HG03571 (cell line): ENCODE measurements around the gene AGPAT1.

Source experiments
- ATAC-seq: cut with Tn5 transposase; IDR thresholded peaks from one replicate; pipeline ENCODE4 v1.9.1; 2021; ENCODE audit not compliant: unreplicated experiment

AGPAT1 gene

DNA sequence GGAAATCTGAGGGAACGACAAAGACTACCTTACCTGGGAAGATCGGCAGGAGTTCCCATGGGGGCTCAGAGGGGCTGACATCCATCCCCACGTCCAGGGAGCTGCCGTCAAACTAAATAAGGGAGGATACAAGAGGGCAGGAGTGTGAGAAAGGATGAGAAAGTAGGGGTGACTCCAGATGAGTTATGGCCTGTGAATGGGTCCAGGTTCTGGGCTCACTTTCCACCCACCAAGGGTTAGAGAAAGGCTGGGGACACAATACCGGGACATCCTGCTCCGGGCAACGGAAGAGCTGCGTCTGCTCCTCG, 48.5 kb downstream of the AGPAT1 start:
- no peak for ATAC-seq

DNA sequence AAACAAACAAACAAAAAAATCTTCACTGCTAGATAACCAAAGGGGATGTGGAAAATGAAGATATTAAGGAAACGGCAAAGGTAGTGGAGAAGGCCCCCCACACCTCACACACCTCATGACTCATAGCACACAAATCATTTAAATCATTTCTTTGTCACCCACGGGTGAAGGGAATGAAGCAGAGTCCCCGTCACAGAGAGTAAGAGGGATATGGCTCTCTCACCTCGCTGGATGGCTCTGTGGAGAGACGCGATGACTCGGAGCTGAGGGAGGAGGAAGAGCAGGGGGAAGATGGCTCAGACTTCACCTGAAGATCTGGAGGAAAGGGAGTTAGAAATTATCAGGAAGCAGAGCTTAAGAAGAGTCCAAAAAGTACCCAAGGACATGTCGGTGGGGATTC, 49.0 kb downstream of the AGPAT1 start:
- no peak for ATAC-seq

- no peak for ATAC-seq
Observed at GRCh38 chr6:32123681-32124080, 52.2 kb downstream of the AGPAT1 start.

GRCh38 chr6:32120573-32121059, 55.3 kb downstream of the AGPAT1 start:
- ATAC-seq: no peak

- ATAC-seq: no peak
Observed at GRCh38 chr6:32118782-32119628, 56.9 kb downstream of the AGPAT1 start.
